B cell (primary cell): ENCODE results near the gene STAT1. TPM values are rescaled to one million over a fixed set of nuclear protein-coding genes. Genes with fewer than 3 reads are reported as not detected.

Experiments used
- ATAC-seq: fragments of 200-7000 bp; cut with Tn5 transposase; one replicate; pipeline ENCODE4 v1.10.0; 2021; ENCODE audit warnings: low read depth, mild to moderate bottlenecking, moderate number of reproducible peaks, moderate library complexity
- CTCF ChIA-PET: fragments of 350-600 bp; sonication (Branson Sonifier 250); formaldehyde crosslinking; loops from one replicate; lab custom pipeline; 2021; ENCODE audit warnings: antibody characterized with exemption, inconsistent platforms; lab: Charles Lee
- POLR2A ChIA-PET: fragments of 350-600 bp; sonication (Branson Sonifier 250); formaldehyde crosslinking; loops from one replicate; lab custom pipeline; 2021; ENCODE audit warnings: antibody characterized with exemption; lab: Charles Lee
- DNase-seq: peaks from one replicate; pipeline ENCODE4 v3.0.0; 2013
- H2AFZ ChIP-seq: 2 replicates; pipeline ENCODE4 v1.6.1; 2012; ENCODE audit warnings: mild to moderate bottlenecking, low read depth, low read length; ENCODE audit not compliant: insufficient read depth, poor library complexity, severe bottlenecking
- H3K27ac ChIP-seq, 2 donors: 1 replicate in 1 of 2; 2 replicates in 1 of 2; pipeline ENCODE4 v1.5.1; 2012 to 2013; ENCODE audit warnings: low read length in 2 of 2, mild to moderate bottlenecking in 2 of 2, moderate library complexity in 1 of 2
- H3K27me3 ChIP-seq, 4 experiments: fragments of 200-600 bp in 1 of 4; sonication (generic) in 1 of 4; replicated peaks in 1 of 4; 1 replicate in 2 of 4; 2 replicates in 2 of 4; pipeline versions ENCODE4 v1.6.1 to v1.7.0; 2013 to 2016; ENCODE audit warnings: low read length in 3 of 4, mild to moderate bottlenecking in 2 of 4, mixed read lengths in 1 of 4, moderate library complexity in 1 of 4; ENCODE audit not compliant: insufficient read depth in 4 of 4, control insufficient read depth in 3 of 4; ENCODE audit errors: control extremely low read depth in 1 of 4
- H3K36me3 ChIP-seq, 2 experiments: replicated peaks in 1 of 2; 1 replicate in 1 of 2; 2 replicates in 1 of 2; pipeline versions ENCODE4 v1.6.1 to v1.7.1; 2013; ENCODE audit warnings: low read length in 1 of 2; ENCODE audit not compliant: insufficient read depth in 2 of 2, control insufficient read depth in 1 of 2; ENCODE audit errors: control extremely low read depth in 1 of 2, extremely low read depth in 1 of 2
- H3K4me1 ChIP-seq, 2 donors: fragments of 200-600 bp in 1 of 2; sonication (generic) in 1 of 2; 1 replicate in 1 of 2; 2 replicates in 1 of 2; pipeline versions ENCODE4 v1.5.1 to v1.6.1; 2013 to 2017; ENCODE audit warnings: low read length in 2 of 2; ENCODE audit not compliant: control insufficient read depth in 2 of 2, insufficient read depth in 2 of 2
- H3K4me2 ChIP-seq: replicated peaks from 2 replicates; pipeline ENCODE3; 2012; ENCODE audit warnings: mild to moderate bottlenecking, low read depth, low read length; ENCODE audit not compliant: poor library complexity, severe bottlenecking
- H3K4me3 ChIP-seq, 5 experiments: fragments of 200-600 bp in 1 of 5; sonication (generic) in 1 of 5; 1 replicate in 3 of 5; 2 replicates in 2 of 5; pipeline versions ENCODE4 v1.5.1 to v1.7.0; 2011 to 2016; ENCODE audit warnings: low read length in 4 of 5, mild to moderate bottlenecking in 4 of 5, low read depth in 2 of 5, control low read depth in 1 of 5, moderate library complexity in 1 of 5; ENCODE audit not compliant: insufficient read depth in 1 of 5; ENCODE audit errors: control extremely low read depth in 1 of 5, extremely low read depth in 1 of 5
- H3K79me2 ChIP-seq: fragments of 200-600 bp; sonication (generic); one replicate; pipeline ENCODE4 v1.6.0; 2016; ENCODE audit warnings: low read length; ENCODE audit not compliant: control insufficient read depth, insufficient read depth
- H3K9ac ChIP-seq: fragments of 200-600 bp; sonication (generic); 2 replicates; pipeline ENCODE4 v1.6.1; 2017; ENCODE audit warnings: mild to moderate bottlenecking, low read length, moderate library complexity
- H3K9me3 ChIP-seq, 3 donors: one replicate each; pipeline versions ENCODE4 v1.6.1 to v1.7.1; 2013; ENCODE audit warnings: low read length in 2 of 3; ENCODE audit not compliant: control insufficient read depth in 2 of 3, insufficient read depth in 1 of 3; ENCODE audit errors: control extremely low read depth in 1 of 3
- H4K20me1 ChIP-seq: 2 replicates; pipeline ENCODE4 v1.6.0; 2012; ENCODE audit warnings: mild to moderate bottlenecking, low read length; ENCODE audit not compliant: insufficient read depth, control insufficient read depth, poor library complexity, severe bottlenecking
- H3K27ac Mint-ChIP-seq: one replicate; pipeline ENCODE4 v1.8.0; 2021; ENCODE audit warnings: mixed read lengths
- H3K27me3 Mint-ChIP-seq: one replicate; pipeline ENCODE4 v1.8.0; 2021; ENCODE audit warnings: mixed read lengths
- H3K4me1 Mint-ChIP-seq: one replicate; pipeline ENCODE4 v1.8.0; 2021; ENCODE audit warnings: mixed read lengths
- H3K4me3 Mint-ChIP-seq: one replicate; pipeline ENCODE4 v1.8.0; 2021; ENCODE audit warnings: mixed read lengths
- H3K9me3 Mint-ChIP-seq: one replicate; pipeline ENCODE4 v1.8.0; 2022; ENCODE audit warnings: mixed read lengths; ENCODE audit not compliant: insufficient read depth
- CTCF ChIP-seq: fragments of 200-600 bp; IDR thresholded peaks from one replicate; pipeline ENCODE4 v1.8.0; 2022; ENCODE audit warnings: antibody characterized with exemption, mild to moderate bottlenecking
- EZH2 ChIP-seq: IDR thresholded peaks from 2 replicates; pipeline ENCODE4 v1.6.1; 2012; ENCODE audit warnings: borderline replicate concordance, low read depth, mild to moderate bottlenecking, moderate library complexity, low read length; ENCODE audit not compliant: insufficient read depth, poor library complexity, severe bottlenecking
- WGBS: methylation state at CpG from one replicate; pipeline ENCODE4 v1.1.5; 2013; ENCODE audit warnings: missing lambda C conversion rate; ENCODE audit not compliant: insufficient coverage; 5-methylcytosine and 5-hydroxymethylcytosine counted together
- intact Hi-C: fragments of 100-400 bp; cut with micrococcal nuclease; formaldehyde crosslinking; loops from one replicate; pipeline ENCODE4 v1.10.0; 2022
- polyA plus RNA-seq: library from polyadenylated mRNA; depleted of rRNA; stranded (reverse); fragments of >200 nt; gene quantifications from 2 replicates; pipeline ENCODE4 v1.2.3, GENCODE V29; 2012
- total RNA-seq, 2 donors: library from RNA; stranded (reverse); fragments of 120-200 nt in 1 of 2; gene quantifications; 1 replicate in 1 of 2; 2 replicates in 1 of 2; pipeline versions ENCODE4 v1.2.3 to v1.2.4, GENCODE V29; 2013 to 2022

The STAT1 gene
- total and polyA plus RNA-seq, 2 donors (not counting 1 experiment from before 2014, with no cell fraction given): 20.5 to 50.9 TPM

GRCh38 chr2:190977505-190977904, 36.5 kb downstream of the STAT1 start:
- H3K79me2 ChIP-seq: no peaks in the 10 kb centered on the region
- H3K4me1 ChIP-seq: peaks cover 12 to 14% of the 10 kb centered on the region in 2 donors
- no peaks in the 10 kb centered on the region for H3K27me3 Mint-ChIP-seq
- no peaks in the 10 kb centered on the region for H3K9me3 Mint-ChIP-seq
- ChIA-PET POLR2A (no interaction called here), CTCF (no interaction called here)
- no peak for TF ChIP-seq EZH2
- TF ChIP-seq CTCF: no peak
- no peaks in the 10 kb centered on the region for H3K27me3 ChIP-seq
- no peaks in the 10 kb centered on the region for H4K20me1 ChIP-seq
- ATAC-seq: no peak
- no peak overlapping the region for H2AFZ ChIP-seq
- WGBS: 100% methylated on average over 4 of the region's 5 CpGs
- H3K4me3 Mint-ChIP-seq: no peak overlapping the region
- peak overlapping the region; percentile 46 for H3K27ac Mint-ChIP-seq
- no peak overlapping the region for H3K4me3 ChIP-seq
- peaks cover 15 to 99% of the 10 kb centered on the region in 2 experiments for H3K36me3 ChIP-seq
- DNase-seq: no peak
- intact Hi-C loops: no loop called here
- H3K4me2 ChIP-seq: no peak overlapping the region
- peak overlapping the region in 1 of 2 donors; percentile 17 for H3K27ac ChIP-seq
- H3K9me3 ChIP-seq: no peaks in the 10 kb centered on the region
- H3K9ac ChIP-seq: no peak overlapping the region
- peaks cover 19% of the 10 kb centered on the region for H3K4me1 Mint-ChIP-seq

GRCh38 chr2:190976521-190976920, 37.5 kb downstream of the STAT1 start:
- H3K36me3 ChIP-seq: peaks cover 14 to 98% of the 10 kb centered on the region in 2 experiments
- no peak for ATAC-seq
- peaks cover 15% of the 10 kb centered on the region for H3K4me1 Mint-ChIP-seq
- no peaks in the 10 kb centered on the region for H3K79me2 ChIP-seq
- DNase-seq: no peak
- no peaks in the 10 kb centered on the region for H3K9me3 ChIP-seq
- H3K27ac Mint-ChIP-seq: no peak overlapping the region
- intact Hi-C loops: no loop called here
- POLR2A ChIA-PET: no interaction called here
- CTCF ChIA-PET: interaction anchor here (1.0 to 1.3 kb wide), 2 partner anchors 8 to 9 kb away, joined by 3 read pairs; no protein-coding TSS in a partner anchor
- H3K4me3 Mint-ChIP-seq: no peak overlapping the region
- no peak overlapping the region for H3K9ac ChIP-seq
- H3K4me1 ChIP-seq: peaks cover 11 to 14% of the 10 kb centered on the region in 2 donors
- no peaks in the 10 kb centered on the region for H3K27me3 Mint-ChIP-seq
- no peak overlapping the region for H2AFZ ChIP-seq
- H3K4me2 ChIP-seq: no peak overlapping the region
- no peak overlapping the region for H3K4me3 ChIP-seq
- peak overlapping the region in 1 of 2 donors; percentile 2 for H3K27ac ChIP-seq
- no peaks in the 10 kb centered on the region for H4K20me1 ChIP-seq
- TF ChIP-seq CTCF (no peak), EZH2 (no peak)
- 100% methylated on average over 1 of the region's 2 CpGs for WGBS
- no peaks in the 10 kb centered on the region for H3K27me3 ChIP-seq
- H3K9me3 Mint-ChIP-seq: no peaks in the 10 kb centered on the region
